NCI-H1436 treated with DMSO at 0.1 percent for 48 hours (cell line): ENCODE data around the gene C8B.
A peak's percentile ranks its signal among the peaks of the same experiment; 100 is the strongest.

Experiments used
- DNase-seq: peaks from one replicate; lab custom pipeline; 2025; lab: John Stamatoyannopoulos, UW

C8B gene

GRCh38 chr1:56972976-56973375, 7.2 kb upstream of the C8B start:
- no peak for DNase-seq

GRCh38 chr1:56970280-56970679, 4.5 kb upstream of the C8B start:
- DNase-seq: no peak

- no peak for DNase-seq
Measured at GRCh38 chr1:56968878-56969495, 3.2 kb upstream of the C8B start.

GRCh38 chr1:56967900-56968832, 2.4 kb upstream of the C8B start:
- no peak for DNase-seq

- no peak for DNase-seq
Measured at GRCh38 chr1:56967355-56967754, 1.5 kb upstream of the C8B start.

- DNase-seq: no peak
Measured at GRCh38 chr1:56966698-56966999, 834 bp upstream of the C8B start.

GRCh38 chr1:56965191-56965590, 624 bp downstream of the C8B start:
- no peak for DNase-seq

GRCh38 chr1:56964349-56965017, 1.3 kb downstream of the C8B start:
- DNase-seq: no peak

GRCh38 chr1:56963667-56964066, 2.1 kb downstream of the C8B start:
- DNase-seq: no peak

- DNase-seq: no peak
Measured at GRCh38 chr1:56961426-56961825, 4.4 kb downstream of the C8B start.

GRCh38 chr1:56958526-56958925, 7.3 kb downstream of the C8B start:
- no peak for DNase-seq

- no peak for DNase-seq
Measured at GRCh38 chr1:56957931-56958330, 7.9 kb downstream of the C8B start.

- DNase-seq: no peak
Measured at GRCh38 chr1:56954664-56955063, 11.2 kb downstream of the C8B start.

GRCh38 chr1:56953386-56953785, 12.4 kb downstream of the C8B start:
- no peak for DNase-seq

GRCh38 chr1:56952501-56952900, 13.3 kb downstream of the C8B start:
- no peak for DNase-seq

GRCh38 chr1:56948403-56949023, 17.3 kb downstream of the C8B start:
- no peak for DNase-seq

GRCh38 chr1:56940039-56940438, 25.8 kb downstream of the C8B start:
- DNase-seq: no peak

GRCh38 chr1:56939209-56939608, 26.6 kb downstream of the C8B start:
- no peak for DNase-seq

GRCh38 chr1:56938646-56939045, 27.2 kb downstream of the C8B start:
- DNase-seq: no peak

GRCh38 chr1:56934430-56935060, 31.3 kb downstream of the C8B start:
- DNase-seq: peak; percentile 56

- no peak for DNase-seq
Measured at GRCh38 chr1:56933606-56934005, 32.2 kb downstream of the C8B start.

GRCh38 chr1:56933161-56933560, 32.7 kb downstream of the C8B start:
- DNase-seq: no peak
